K562 (cell line): ENCODE results near the gene ZNF646. TPM values are rescaled to one million over a fixed set of nuclear protein-coding genes. Genes with fewer than 3 reads are reported as not detected.

Experiments used
- ATAC-seq: fragments of 200-7000 bp; cut with Tn5 transposase; 3 replicates; pipeline ENCODE4 v1.9.1; 2020; ENCODE audit warnings: moderate library complexity
- BruUV-seq: library from RNA; stranded (reverse); fragments of 400-500 nt; replicated peaks from 2 replicates; lab custom pipeline; 2021; lab: Mats Ljungman, UMichigan
- CTCF ChIA-PET: fragments of 300-600 bp; formaldehyde crosslinking; extraction: SDS; loops from one replicate; lab custom pipeline; 2021; ENCODE audit warnings: low intra/inter-chr PET ratio; lab: Yijun Ruan, JAX
- POLR2A ChIA-PET: fragments of 300-600, 350-650 bp; sonication (Branson Sonifier 250); formaldehyde crosslinking; extraction: SDS; loops from one replicate; lab custom pipeline; 2021; ENCODE audit warnings: antibody characterized with exemption, inconsistent platforms; lab: Yijun Ruan, JAX
- DNase-seq, 4 experiments: peaks; one replicate each; pipeline versions ENCODE4 v3.0.0 to v3.0.0-alpha.2; 2011 to 2018; ENCODE audit warnings: low spot score in 3 of 4, mixed read lengths in 3 of 4; ENCODE audit errors: extremely low read depth in 1 of 4
- FAIRE-seq: peaks from 2 replicates; lab custom pipeline; 2011; peaks lifted over from hg19 to GRCh38; lab: Jason Lieb, UNC
- H2AFZ ChIP-seq: 2 replicates; pipeline ENCODE4 v1.6.0; 2011; ENCODE audit warnings: low read depth, low read length, control low read depth, inconsistent platforms
- H3K27ac ChIP-seq: fragments of 200-600 bp; 3 replicates; pipeline ENCODE4 v1.8.0; 2011; ENCODE audit warnings: low read depth, mild to moderate bottlenecking, control low read depth, inconsistent platforms, low read length, moderate library complexity, mixed read lengths; ENCODE audit errors: extremely low read depth
- H3K27me3 ChIP-seq, 2 experiments: fragments of 300-600 bp in 1 of 2; 2 replicates in 1 of 2; 3 replicates in 1 of 2; pipeline versions ENCODE4 v1.6.0 to v1.8.0; 2011; ENCODE audit warnings: inconsistent platforms in 2 of 2, low read length in 2 of 2, mild to moderate bottlenecking in 1 of 2, mixed read lengths in 1 of 2, moderate library complexity in 1 of 2; ENCODE audit not compliant: control insufficient read depth in 2 of 2, insufficient read depth in 2 of 2
- H3K36me3 ChIP-seq: fragments of 300-600 bp; 3 replicates; pipeline ENCODE4 v1.8.0; 2011; ENCODE audit warnings: mild to moderate bottlenecking, low read length, inconsistent platforms; ENCODE audit not compliant: control insufficient read depth, insufficient read depth
- H3K4me1 ChIP-seq, 2 experiments: fragments of 200-600 bp in 1 of 2; replicated peaks in 1 of 2; 2 replicates in 1 of 2; 3 replicates in 1 of 2; pipeline versions ENCODE4 v1.5.1 to v1.8.0; 2011; ENCODE audit warnings: inconsistent platforms in 2 of 2, low read length in 2 of 2, mild to moderate bottlenecking in 1 of 2, mixed read lengths in 1 of 2, moderate library complexity in 1 of 2; ENCODE audit not compliant: control insufficient read depth in 2 of 2, insufficient read depth in 2 of 2
- H3K4me2 ChIP-seq: 2 replicates; pipeline ENCODE4 v1.6.1; 2011; ENCODE audit warnings: low read length, control low read depth, inconsistent platforms, mixed read lengths; ENCODE audit not compliant: insufficient read depth
- H3K4me3 ChIP-seq: fragments of 200-600 bp; sonication (generic), shearing (Covaris generic); 2 replicates; pipeline ENCODE4 v1.5.1; 2016; ENCODE audit warnings: control low read depth, inconsistent platforms
- H3K79me2 ChIP-seq: fragments of 200-600 bp; 3 replicates; pipeline ENCODE4 v1.8.0; 2011; ENCODE audit warnings: low read length, inconsistent platforms; ENCODE audit not compliant: control insufficient read depth, insufficient read depth
- H3K9ac ChIP-seq, 2 experiments: 2 replicates each; pipeline versions ENCODE4 v1.6.0 to v1.6.1; 2011; ENCODE audit warnings: low read depth in 2 of 2, low read length in 2 of 2, control low read depth in 1 of 2, inconsistent platforms in 1 of 2, mild to moderate bottlenecking in 1 of 2, mixed read lengths in 1 of 2; ENCODE audit not compliant: insufficient read depth in 1 of 2
- H3K9me1 ChIP-seq: one replicate; pipeline ENCODE4 v1.6.0; 2011; ENCODE audit warnings: inconsistent platforms, mild to moderate bottlenecking, low read length, moderate library complexity; ENCODE audit not compliant: control insufficient read depth, insufficient read depth
- H3K9me3 ChIP-seq: replicated peaks from 2 replicates; pipeline ENCODE4 v1.5.1; 2011; ENCODE audit warnings: low read depth, low read length, inconsistent platforms; ENCODE audit not compliant: control insufficient read depth, insufficient read depth
- H4K20me1 ChIP-seq: replicated peaks from 2 replicates; pipeline ENCODE4 v1.6.1; 2011; ENCODE audit warnings: low read length, inconsistent platforms, mixed read lengths; ENCODE audit not compliant: control insufficient read depth, insufficient read depth
- CCAR2 ChIP-seq: fragments of 200-400 bp; formaldehyde crosslinking; IDR thresholded peaks from 2 replicates; pipeline ENCODE4 v1.6.1; 2017; ENCODE audit warnings: mild to moderate bottlenecking, low read depth, low read length
- CHCHD3 ChIP-seq: fragments of 250-450 bp; sonication (Bioruptor Pico); IDR thresholded peaks from 2 replicates; pipeline ENCODE4 v2.1.2; 2022; ENCODE audit warnings: mild to moderate bottlenecking
- DDX20 ChIP-seq: fragments of 450-650 bp; IDR thresholded peaks from 2 replicates; pipeline ENCODE4 v1.6.1; 2016; ENCODE audit warnings: missing genetic modification characterization, low read depth, mild to moderate bottlenecking, missing compliant biosample characterization, moderate library complexity
- IRF2 ChIP-seq: sonication (generic); formaldehyde crosslinking; IDR thresholded peaks from 2 replicates; pipeline ENCODE4 v1.8.1; 2022; ENCODE audit warnings: mild to moderate bottlenecking, missing genetic modification reagents
- JUND ChIP-seq, 2 experiments: IDR thresholded peaks; 2 replicates in 1 of 2; 3 replicates in 1 of 2; pipeline ENCODE4 v1.6.1; 2011; ENCODE audit warnings: borderline replicate concordance in 2 of 2, low read depth in 2 of 2, low read length in 2 of 2, improper control_type of control experiment in 1 of 2, missing biosample characterization in 1 of 2, missing genetic modification characterization in 1 of 2, missing genetic modification reagents in 1 of 2
- YBX1 ChIP-seq: fragments of 450-650 bp; IDR thresholded peaks from 2 replicates; pipeline ENCODE4 v1.7.1; 2016; ENCODE audit warnings: mild to moderate bottlenecking
- ZBTB17 ChIP-seq: fragments of 450-650 bp; formaldehyde crosslinking; IDR thresholded peaks from 2 replicates; pipeline ENCODE4 v1.4.0; 2020; ENCODE audit warnings: mild to moderate bottlenecking
- ZNF274 ChIP-seq: IDR thresholded peaks from 2 replicates; pipeline ENCODE4 v1.6.1; 2011; ENCODE audit warnings: low read depth, mild to moderate bottlenecking, low read length, moderate library complexity, borderline replicate concordance
- ZNF551 ChIP-seq: fragments of 250-450 bp; sonication (Bioruptor Pico); IDR thresholded peaks from 2 replicates; pipeline ENCODE4 v1.5.0; 2021; ENCODE audit warnings: mild to moderate bottlenecking, moderate library complexity
- WGBS: fragments of 100-300 bp; shearing (Covaris generic); methylation state at CpG from one replicate; pipeline ENCODE4 v1.1.6; 2016; ENCODE audit warnings: low coverage, mixed read lengths; ENCODE audit not compliant: insufficient coverage; ENCODE audit errors: missing lambda C conversion rate; 5-methylcytosine and 5-hydroxymethylcytosine counted together
- in situ Hi-C: fragments of 300-500 bp; cut with MboI; formaldehyde crosslinking; loops from 4 replicates; pipeline ENCODE4 v1.15.0; 2018; ENCODE audit warnings: inconsistent platforms, mixed read lengths
- intact Hi-C: fragments of 100-400 bp; cut with micrococcal nuclease; formaldehyde crosslinking; loops from 2 replicates; pipeline ENCODE4 v1.14.2; 2022
- polyA plus RNA-seq, 8 experiments: library from polyadenylated mRNA; depleted of rRNA in 4 of 8; stranded (reverse) in 5 of 8; unstranded in 3 of 8; fragments of >200 nt; fragmentation: Nextera tagmentation in 2 of 8; fragmentation: Illumina TruSeq in 1 of 8; extraction: Ambion mirVana in 2 of 8; extraction: Trizol in 1 of 8; gene quantifications; 2 replicates each; pipeline versions ENCODE4 v1.2.1 to v1.2.3, GENCODE V29; 2011 to 2014; ENCODE audit warnings: inconsistent platforms in 1 of 8, missing spikeins in 1 of 8
- total RNA-seq, 7 experiments: library from RNA; depleted of rRNA in 6 of 7; stranded (reverse); fragments of >200 nt in 6 of 7; fragmentation: Illumina TruSeq in 2 of 7; extraction: Trizol in 2 of 7; gene quantifications; 2 replicates each; pipeline versions ENCODE4 v1.2.1 to v1.2.3, GENCODE V29; 2011 to 2021; ENCODE audit warnings: low replicate concordance in 1 of 7
- TF ChIP-seq, protein P1 (sequence below): fragments of 450-650 bp; IDR thresholded peaks from 2 replicates; pipeline ENCODE4 v1.7.0; 2016; ENCODE audit warnings: borderline replicate concordance

ZNF646 gene
- total and polyA plus RNA-seq, 9 of the 15 experiments (the other 6 are each of a cell fraction or from before 2014, with no cell fraction given): 0.08 to 20.6 (median 8.0) TPM

DNA sequence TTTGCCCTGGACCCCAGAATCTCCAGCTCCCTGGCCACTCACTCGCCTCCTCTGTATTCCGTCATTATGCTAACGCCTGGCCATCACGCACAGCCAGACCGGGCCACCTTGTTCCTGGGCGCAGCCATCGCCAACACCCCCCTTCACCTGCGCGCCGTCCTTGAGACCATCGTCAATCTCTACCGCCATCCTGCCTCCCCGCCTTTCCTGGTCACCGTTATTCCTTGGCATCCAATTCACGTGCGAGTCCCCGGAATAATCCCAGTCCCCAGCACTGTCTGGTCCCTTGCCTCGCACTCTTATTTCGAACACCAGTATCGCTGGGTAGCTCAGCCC is 19.8 kb downstream of the ZNF646 start:
- peak overlapping the region; percentile 96 for H3K4me2 ChIP-seq
- peak overlapping the region; percentile 90 for H2AFZ ChIP-seq
- ChIA-PET CTCF (interaction anchor here (0.9 kb wide), 1 partner anchor 109 kb away, joined by 3 read pairs; the partner anchor contains the start of gene HSD3B7), POLR2A (interaction anchor here (0.5 to 3.3 kb wide), 11 partner anchors 10 to 1216 kb away, joined by 3 to 15 read pairs (median 4); partner anchors contain the start of genes FUS and KAT8)
- H3K9me3 ChIP-seq: 0 out of 2 replicates have a peak, but pooled peaks cover 4% of the 10 kb centered on the region
- WGBS: under 1% methylated on average over 16 of the region's 20 CpGs
- peak overlapping the region; percentile 70 for H3K27ac ChIP-seq
- TSS peak; percentile 63 for BruUV-seq
- H3K4me1 ChIP-seq: peaks cover 17 to 32% of the 10 kb centered on the region in 2 experiments; a peak in 4 of 5 replicates
- H3K27me3 ChIP-seq: no peaks in the 10 kb centered on the region
- peaks cover 22% of the 10 kb centered on the region for H3K79me2 ChIP-seq
- H4K20me1 ChIP-seq: peaks cover 8% of the 10 kb centered on the region; the same call in 1 of the 2 replicates
- in situ Hi-C loops (no loop called here), intact Hi-C loops (loop anchor here (1.0 to 10.0 kb wide), 3 partner anchors 48 to 139 kb away; partner anchors contain the start of genes HSD3B7 and SETD1A)
- H3K9ac ChIP-seq: peak overlapping the region; percentile 73 to 94
- peak overlapping the region; percentile 79 for H3K4me3 ChIP-seq
- ATAC-seq: peak; percentile 35
- H3K9me1 ChIP-seq: peaks cover 6% of the 10 kb centered on the region
- no peak for FAIRE-seq
- peaks cover 26% of the 10 kb centered on the region; the same call in 2 of the 3 replicates for H3K36me3 ChIP-seq
- DNase-seq: peak in 2 of 4 experiments; percentile 26 to 40
- TF ChIP-seq ZNF551 (CRISPR knock-in tag) (no peak), YBX1 (no peak), CCAR2 (no peak), IRF2 (CRISPR knock-in tag) (no peak), DDX20 (tag) (no peak), CHCHD3 (no peak), ZBTB17 (CRISPR knock-in tag) (no peak), JUND (IDR thresholded peaks at IDR 0.05; ENCODE audit: borderline replicate concordance, low read depth, low read length) (no peak), JUND (tag; IDR thresholded peaks at IDR 0.05; ENCODE audit: borderline replicate concordance, low read depth, low read length) (no peak), ZNF274 (no peak)
- TF ChIP-seq, protein P1, sequence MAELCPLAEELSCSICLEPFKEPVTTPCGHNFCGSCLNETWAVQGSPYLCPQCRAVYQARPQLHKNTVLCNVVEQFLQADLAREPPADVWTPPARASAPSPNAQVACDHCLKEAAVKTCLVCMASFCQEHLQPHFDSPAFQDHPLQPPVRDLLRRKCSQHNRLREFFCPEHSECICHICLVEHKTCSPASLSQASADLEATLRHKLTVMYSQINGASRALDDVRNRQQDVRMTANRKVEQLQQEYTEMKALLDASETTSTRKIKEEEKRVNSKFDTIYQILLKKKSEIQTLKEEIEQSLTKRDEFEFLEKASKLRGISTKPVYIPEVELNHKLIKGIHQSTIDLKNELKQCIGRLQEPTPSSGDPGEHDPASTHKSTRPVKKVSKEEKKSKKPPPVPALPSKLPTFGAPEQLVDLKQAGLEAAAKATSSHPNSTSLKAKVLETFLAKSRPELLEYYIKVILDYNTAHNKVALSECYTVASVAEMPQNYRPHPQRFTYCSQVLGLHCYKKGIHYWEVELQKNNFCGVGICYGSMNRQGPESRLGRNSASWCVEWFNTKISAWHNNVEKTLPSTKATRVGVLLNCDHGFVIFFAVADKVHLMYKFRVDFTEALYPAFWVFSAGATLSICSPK: 0 out of 2 replicates have a peak, but pooled peaks have one; percentile 77
